Measurements from ENCODE around the gene SNAP47.
A peak's percentile ranks its signal among the peaks of the same experiment; 100 is the strongest.
"Not testable (repeated sequence)": the region's sequence is repeated elsewhere in the genome, so short reads cannot be mapped to it uniquely, and the experiment has no call there.

SNAP47 gene

GRCh38 chr1:227734856-227735538 lies at the start of gene SNAP47, which contains the start of gene JMJD4:
TSS of gene SNAP47 (plus strand) at chr1:227735435. CDS start at chr1:227747737, 12,302 bp downstream.
TSS of gene JMJD4 (minus strand) at chr1:227735302. CDS start at chr1:227735273, 29 bp downstream.
- peak; percentile 86 to 89 for DNase-seq (ENCODE audit: low read depth in 2 of 2)

DNA sequence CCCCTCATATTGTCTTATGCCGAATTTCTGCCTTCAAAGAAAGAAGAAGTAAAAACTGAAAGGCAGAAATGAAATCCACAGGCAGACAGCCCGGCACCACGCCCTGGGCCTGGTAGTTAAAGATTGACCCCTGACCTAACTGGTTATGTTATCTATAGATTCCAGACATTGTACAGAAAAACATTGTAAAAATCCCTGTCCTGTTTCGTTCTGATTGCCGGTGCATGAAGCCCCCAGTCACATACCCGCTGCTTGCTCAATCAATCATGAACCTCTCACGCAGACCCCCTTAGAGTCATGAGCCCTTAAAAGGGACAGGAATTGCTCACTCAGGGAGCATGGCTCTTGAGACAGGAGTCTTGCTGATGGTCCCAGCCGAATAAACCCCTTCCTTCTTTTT lies 49.4 kb upstream of the SNAP47 start:
- DNase-seq (ENCODE audit: low read depth in 2 of 2) = no peak

GRCh38 chr1:227697321-227697864 lies 37.8 kb upstream of the SNAP47 start:
- DNase-seq (ENCODE audit: low read depth in 2 of 2) = no peak

DNA sequence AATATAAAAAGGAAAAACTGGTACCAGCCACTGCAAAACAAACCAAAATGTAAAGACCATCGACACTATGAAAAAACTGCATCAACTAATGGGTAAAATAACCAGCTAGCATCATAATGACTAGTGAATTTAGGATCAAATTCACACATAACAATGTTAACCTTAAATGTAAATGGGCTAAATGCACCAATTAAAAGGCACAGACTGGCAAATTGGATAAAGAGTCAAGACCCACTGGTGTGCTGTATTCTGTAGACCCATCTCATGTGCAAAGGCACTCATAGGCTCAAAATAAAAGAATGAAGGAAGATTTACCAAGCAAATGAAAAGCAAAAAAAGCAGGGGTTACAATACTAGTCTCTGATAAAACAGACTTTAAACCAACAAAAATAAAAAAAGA lies 33.6 kb upstream of the SNAP47 start:
- not testable (repeated sequence) for DNase-seq (ENCODE audit: low read depth in 2 of 2)

GRCh38 chr1:227707846-227708245 lies 27.4 kb upstream of the SNAP47 start:
- DNase-seq (ENCODE audit: low read depth in 2 of 2) = no peak

DNA sequence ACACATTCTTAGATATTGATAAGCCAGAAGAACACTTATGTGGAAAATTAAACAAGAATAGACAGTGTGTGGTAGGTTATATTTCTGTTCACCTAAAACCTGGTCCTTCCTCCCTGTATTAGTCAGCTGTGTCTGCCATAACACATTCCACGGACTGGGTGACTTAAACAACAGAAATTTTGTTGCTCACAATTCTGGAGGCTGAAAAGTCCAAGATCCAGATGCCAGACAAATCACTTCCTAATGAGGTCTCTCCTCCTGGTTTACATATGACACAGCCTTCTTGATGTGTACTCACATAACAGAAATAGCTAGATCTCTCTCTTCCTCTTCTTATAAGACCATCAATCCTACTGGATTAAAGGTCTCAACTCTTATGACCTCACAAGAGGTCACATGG lies 25.8 kb upstream of the SNAP47 start:
- no peak for DNase-seq (ENCODE audit: low read depth in 2 of 2)

GRCh38 chr1:227710474-227710873 lies 24.8 kb upstream of the SNAP47 start:
- not testable (repeated sequence) for DNase-seq (ENCODE audit: low read depth in 2 of 2)

GRCh38 chr1:227712648-227713047 lies 22.6 kb upstream of the SNAP47 start:
- no peak for DNase-seq (ENCODE audit: low read depth in 2 of 2)

GRCh38 chr1:227718932-227719331 lies 16.3 kb upstream of the SNAP47 start:
- DNase-seq (ENCODE audit: low read depth in 2 of 2) = no peak

- no peak for DNase-seq (ENCODE audit: low read depth in 2 of 2)
Measured at GRCh38 chr1:227723474-227723873, 11.8 kb upstream of the SNAP47 start.

- no peak for DNase-seq (ENCODE audit: low read depth in 2 of 2)
Measured at GRCh38 chr1:227725046-227725445, 10.2 kb upstream of the SNAP47 start.

DNA sequence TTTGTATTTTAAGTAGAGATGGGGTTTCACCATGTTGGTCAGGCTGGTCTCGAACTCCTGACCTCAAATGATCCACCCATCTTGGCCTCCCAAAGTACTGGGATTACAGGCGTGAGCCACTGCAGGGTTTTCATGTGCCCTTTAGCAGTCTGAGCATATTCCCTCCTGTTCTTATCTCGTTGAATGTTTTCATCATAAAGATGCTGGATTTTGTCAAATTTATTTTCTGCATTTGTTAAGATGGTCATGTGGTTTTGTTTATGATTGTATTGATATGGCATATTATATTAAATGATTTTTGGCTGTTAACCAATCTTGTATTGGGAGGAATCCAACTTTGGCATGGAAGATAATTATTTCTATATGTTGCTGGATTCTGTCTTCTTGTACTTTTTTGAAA lies 8.9 kb upstream of the SNAP47 start:
- DNase-seq (ENCODE audit: low read depth in 2 of 2) = no peak

GRCh38 chr1:227726924-227727599 lies 8.2 kb upstream of the SNAP47 start:
- DNase-seq (ENCODE audit: low read depth in 2 of 2) = no peak

- peak; percentile 48 to 64 for DNase-seq (ENCODE audit: low read depth in 2 of 2)
Measured at GRCh38 chr1:227728059-227728891, 7.0 kb upstream of the SNAP47 start.

DNA sequence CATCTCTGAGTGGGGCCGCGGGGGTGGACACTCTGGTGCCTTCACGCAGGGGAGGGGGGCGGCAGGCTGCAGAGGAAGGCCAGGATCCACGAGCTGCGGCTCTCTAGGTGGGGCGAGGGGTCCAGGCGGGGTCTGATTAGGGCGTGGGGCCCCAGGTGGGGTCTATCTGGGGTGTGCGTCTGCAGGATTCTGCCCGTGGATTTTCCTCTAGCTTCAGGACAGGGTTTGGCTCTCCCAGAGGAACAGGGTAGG lies 6.4 kb upstream of the SNAP47 start:
- no peak for DNase-seq (ENCODE audit: low read depth in 2 of 2)

GRCh38 chr1:227729144-227729880 lies 5.9 kb upstream of the SNAP47 start:
- no peak for DNase-seq (ENCODE audit: low read depth in 2 of 2)

GRCh38 chr1:227729881-227730629 lies 5.2 kb upstream of the SNAP47 start:
- DNase-seq (ENCODE audit: low read depth in 2 of 2) = no peak

- DNase-seq (ENCODE audit: low read depth in 2 of 2) = no peak
Measured at GRCh38 chr1:227730630-227731151, 4.5 kb upstream of the SNAP47 start.

DNA sequence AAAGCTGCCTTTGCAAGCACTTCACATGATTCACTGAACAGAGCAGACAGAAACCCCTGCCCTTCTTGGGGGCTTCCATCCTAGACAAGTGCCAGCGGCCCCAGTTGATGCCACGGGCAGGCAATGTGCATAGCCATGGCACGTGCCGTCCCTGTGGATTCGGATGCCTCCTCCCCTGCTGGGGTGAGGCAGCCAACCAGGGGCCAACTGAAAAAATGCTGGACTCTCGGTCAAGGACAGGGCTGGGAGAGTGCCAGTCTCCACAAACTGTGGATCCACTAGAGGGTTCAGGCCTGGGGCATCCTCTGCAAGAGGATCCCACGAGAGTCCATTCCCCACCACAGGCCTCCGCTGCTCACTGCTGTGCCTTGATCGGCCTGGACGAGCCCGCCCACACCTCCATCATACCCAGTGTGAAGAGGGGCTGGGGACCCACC lies 4.0 kb upstream of the SNAP47 start:
- DNase-seq (ENCODE audit: low read depth in 2 of 2) = no peak

DNA sequence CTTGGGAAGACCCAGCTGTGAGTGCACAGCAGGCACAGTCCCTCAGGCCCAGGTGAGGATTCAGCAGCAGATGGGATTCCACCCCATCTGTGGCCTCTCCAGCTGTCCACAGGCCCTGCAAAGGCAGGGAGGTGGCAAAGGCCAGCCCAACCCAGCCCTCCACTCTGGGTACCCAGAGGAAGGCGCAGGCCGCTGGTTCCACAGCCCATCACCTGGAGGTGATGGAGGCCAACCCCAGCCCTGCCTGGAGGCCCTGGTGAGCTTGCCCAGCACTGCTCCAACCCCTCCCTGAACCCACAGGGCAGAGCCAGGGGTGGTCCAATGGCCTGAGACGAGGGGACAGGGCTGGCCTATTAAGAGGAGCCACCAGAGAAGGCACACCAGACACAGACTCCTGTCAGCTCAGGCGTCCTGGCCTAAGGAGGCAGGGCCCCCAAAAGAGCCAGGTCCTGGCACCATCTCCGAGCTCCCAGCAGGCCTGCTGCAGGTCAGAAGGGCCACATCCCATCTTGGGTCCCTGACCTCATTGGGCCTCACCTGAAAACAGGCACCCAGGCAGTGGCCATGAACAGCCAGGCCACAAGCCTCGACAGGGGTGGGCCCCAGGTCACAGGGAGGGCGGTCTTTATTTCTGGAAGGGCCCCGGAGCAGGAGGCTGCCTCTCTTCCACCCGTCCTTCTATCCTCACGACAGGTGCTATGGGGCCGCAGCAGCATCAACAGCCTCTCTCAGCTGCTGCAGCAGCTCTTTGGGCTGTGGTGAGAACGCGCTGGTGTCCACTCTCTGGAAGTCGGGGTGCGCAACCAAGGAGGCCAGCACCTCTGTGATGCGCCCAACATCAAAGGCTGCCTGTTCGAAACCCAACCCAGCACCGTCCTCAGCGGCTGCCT lies 3.3 kb upstream of the SNAP47 start:
- DNase-seq (ENCODE audit: low read depth in 2 of 2) = no peak
